Vagina (tissue), 2 donors: ENCODE results near the gene ADAM22. TPM values are rescaled to one million over a fixed set of nuclear protein-coding genes. Genes with fewer than 3 reads are reported as not detected.

Experiments used
- DNase-seq, 2 donors: peaks; one replicate each; pipeline ENCODE4 v3.0.0-alpha.2; 2017; ENCODE audit errors: extremely low spot score in 2 of 2
- H3K27ac ChIP-seq: fragments of 200-600 bp; sonication (generic); one replicate; pipeline ENCODE4 v1.5.1; 2019
- H3K27me3 ChIP-seq: fragments of 200-600 bp; sonication (generic); one replicate; pipeline ENCODE4 v1.5.1; 2019
- H3K36me3 ChIP-seq, 2 donors: fragments of 200-600 bp; sonication (generic); one replicate each; pipeline ENCODE4 v1.5.1; 2017 to 2019
- H3K4me1 ChIP-seq: fragments of 200-600 bp; sonication (generic); one replicate; pipeline ENCODE4 v1.5.1; 2019
- H3K4me3 ChIP-seq, 2 donors: fragments of 200-600 bp; sonication (generic); 1 replicate in 1 of 2; 2 replicates in 1 of 2; pipeline ENCODE4 v1.5.1; 2016 to 2019
- H3K9me3 ChIP-seq: fragments of 200-600 bp; sonication (generic); one replicate; pipeline ENCODE4 v1.5.1; 2019
- CTCF ChIP-seq, 3 experiments: fragments of 450-650 bp in 2 of 3; fragments of 200-600 bp in 1 of 3; sonication (generic) in 1 of 3; IDR thresholded peaks; one replicate each; pipeline ENCODE4 v1.5.1; 2017 to 2019; ENCODE audit warnings: antibody characterized with exemption in 3 of 3, mild to moderate bottlenecking in 2 of 3, moderate library complexity in 2 of 3
- POLR2A ChIP-seq, 2 donors: fragments of 450-650 bp; IDR thresholded peaks; one replicate each; pipeline ENCODE4 v1.6.1; 2017; ENCODE audit warnings: antibody characterized with exemption in 2 of 2, mild to moderate bottlenecking in 2 of 2, moderate library complexity in 2 of 2
- POLR2AphosphoS5 ChIP-seq, 2 donors: sonication (generic); formaldehyde crosslinking; IDR thresholded peaks; one replicate each; pipeline ENCODE4 v1.9.0; 2017; ENCODE audit warnings: antibody characterized with exemption in 2 of 2, mild to moderate bottlenecking in 2 of 2, low read depth in 1 of 2; ENCODE audit not compliant: insufficient read depth in 1 of 2
- intact Hi-C: fragments of 100-400 bp; cut with DNase I; formaldehyde crosslinking; loops from one replicate; pipeline ENCODE4 v1.15.1; 2023
- total RNA-seq: library from RNA; depleted of rRNA; stranded (reverse); fragments of >200 nt; gene quantifications from one replicate; pipeline ENCODE4 v1.2.3, GENCODE V29; 2016

Gene ADAM22
- total RNA-seq, 1 donor from 2014 or later, result 6.1 TPM

GRCh38 chr7:88042803-88043202, 108.8 kb downstream of the ADAM22 start:
- intact Hi-C loops, result no loop called here
- H3K27me3 ChIP-seq, result no peaks in the 10 kb centered on the region
- no peak for TF ChIP-seq POLR2A (IDR thresholded peaks at IDR 0.05)
- no peak for TF ChIP-seq POLR2AphosphoS5 (IDR thresholded peaks at IDR 0.05; ENCODE audit: insufficient read depth in 1 of 2, low read depth in 1 of 2)
- no peak for TF ChIP-seq CTCF (IDR thresholded peaks at IDR 0.05)
- H3K27ac ChIP-seq, result no peak overlapping the region
- no peak overlapping the region for H3K4me3 ChIP-seq
- DNase-seq, result no peak
- no peaks in the 10 kb centered on the region for H3K36me3 ChIP-seq
- H3K9me3 ChIP-seq, result no peaks in the 10 kb centered on the region
- H3K4me1 ChIP-seq, result peaks cover 4% of the 10 kb centered on the region

- TF ChIP-seq POLR2A (IDR thresholded peaks at IDR 0.05) (no peak), POLR2AphosphoS5 (IDR thresholded peaks at IDR 0.05; ENCODE audit: insufficient read depth in 1 of 2, low read depth in 1 of 2) (no peak), CTCF (IDR thresholded peaks at IDR 0.05) (no peak)
- DNase-seq, result no peak
- H3K4me3 ChIP-seq, result no peak overlapping the region
- H3K9me3 ChIP-seq, result no peaks in the 10 kb centered on the region
- no peaks in the 10 kb centered on the region for H3K36me3 ChIP-seq
- H3K27ac ChIP-seq, result no peak overlapping the region
- no peaks in the 10 kb centered on the region for H3K27me3 ChIP-seq
- H3K4me1 ChIP-seq, result peaks cover 4% of the 10 kb centered on the region
- intact Hi-C loops, result no loop called here
Measured at GRCh38 chr7:88044069-88044468, 110.0 kb downstream of the ADAM22 start.

- no peak for DNase-seq
- Histone ChIP-seq H3K27ac (no peak overlapping the region), H3K4me1 (peaks cover 4% of the 10 kb centered on the region), H3K4me3 (no peak overlapping the region), H3K36me3 (no peaks in the 10 kb centered on the region), H3K9me3 (no peaks in the 10 kb centered on the region), H3K27me3 (no peaks in the 10 kb centered on the region)
- TF ChIP-seq POLR2A (IDR thresholded peaks at IDR 0.05) (no peak), CTCF (IDR thresholded peaks at IDR 0.05) (no peak)
- intact Hi-C loops, result no loop called here
Measured at GRCh38 chr7:88046839-88047573, 113.0 kb downstream of the ADAM22 start.

- no peaks in the 10 kb centered on the region for H3K27me3 ChIP-seq
- no peaks in the 10 kb centered on the region for H3K36me3 ChIP-seq
- no peaks in the 10 kb centered on the region for H3K4me1 ChIP-seq
- DNase-seq, result no peak
- no peaks in the 10 kb centered on the region for H3K9me3 ChIP-seq
- no peak for TF ChIP-seq POLR2AphosphoS5 (IDR thresholded peaks at IDR 0.05; ENCODE audit: insufficient read depth in 1 of 2, low read depth in 1 of 2)
- TF ChIP-seq CTCF (IDR thresholded peaks at IDR 0.05), result no peak
- TF ChIP-seq POLR2A (IDR thresholded peaks at IDR 0.05), result no peak
- intact Hi-C loops, result no loop called here
- no peak overlapping the region for H3K27ac ChIP-seq
- H3K4me3 ChIP-seq, result no peak overlapping the region
Measured at GRCh38 chr7:88057655-88058054, 123.6 kb downstream of the ADAM22 start.

GRCh38 chr7:88062238-88062637, 128.2 kb downstream of the ADAM22 start:
- Histone ChIP-seq H3K27ac (no peak overlapping the region), H3K9me3 (no peaks in the 10 kb centered on the region), H3K27me3 (no peaks in the 10 kb centered on the region), H3K36me3 (no peaks in the 10 kb centered on the region), H3K4me3 (no peak overlapping the region), H3K4me1 (no peaks in the 10 kb centered on the region)
- DNase-seq, result no peak
- no peak for TF ChIP-seq POLR2A (IDR thresholded peaks at IDR 0.05)
- TF ChIP-seq POLR2AphosphoS5 (IDR thresholded peaks at IDR 0.05; ENCODE audit: insufficient read depth in 1 of 2, low read depth in 1 of 2), result no peak
- no peak for TF ChIP-seq CTCF (IDR thresholded peaks at IDR 0.05)
- intact Hi-C loops, result no loop called here
